HepG2 (cell line): Measurements from ENCODE around the gene TIGAR. TPM values are rescaled to one million over a fixed set of nuclear protein-coding genes. Genes with fewer than 3 reads are reported as not detected.

Experiments used
- FUBP1 ChIP-seq: sonication (generic); formaldehyde crosslinking; IDR thresholded peaks from 2 replicates; pipeline ENCODE4 v1.5.1; 2020; ENCODE audit warnings: missing genetic modification reagents, mild to moderate bottlenecking, borderline replicate concordance
- KLF16 ChIP-seq, 2 experiments: sonication (generic) in 1 of 2; formaldehyde crosslinking in 1 of 2; IDR thresholded peaks; 2 replicates each; pipeline versions ENCODE4 v1.6.1 to v1.8.0; 2016 to 2023; ENCODE audit warnings: missing genetic modification reagents in 2 of 2, missing compliant biosample characterization in 1 of 2
- PRMT3 ChIP-seq: sonication (generic); formaldehyde crosslinking; IDR thresholded peaks from 2 replicates; pipeline ENCODE4 v1.8.1; 2022; ENCODE audit warnings: low read depth, mild to moderate bottlenecking, moderate library complexity, missing genetic modification reagents, borderline replicate concordance
- SRSF9 ChIP-seq: fragments of 200-400 bp; formaldehyde crosslinking; IDR thresholded peaks from 2 replicates; pipeline ENCODE4 v1.6.1; 2018; ENCODE audit warnings: borderline replicate concordance, mild to moderate bottlenecking, low read depth, low read length; ENCODE audit not compliant: insufficient read depth, poor library complexity, severe bottlenecking
- ZBTB37 ChIP-seq: sonication (generic); formaldehyde crosslinking; IDR thresholded peaks from 2 replicates; pipeline ENCODE4 v1.4.0; 2020; ENCODE audit warnings: mild to moderate bottlenecking, missing genetic modification reagents
- ZFP91 ChIP-seq: sonication (generic); formaldehyde crosslinking; IDR thresholded peaks from 2 replicates; pipeline ENCODE4 v1.9.0; 2022; ENCODE audit warnings: missing genetic modification reagents, mild to moderate bottlenecking, borderline replicate concordance
- ZNF460 ChIP-seq: sonication (generic); formaldehyde crosslinking; IDR thresholded peaks from 2 replicates; pipeline ENCODE4 v1.5.1; 2020; ENCODE audit warnings: missing genetic modification reagents, mild to moderate bottlenecking, borderline replicate concordance
- ZNF800 ChIP-seq: sonication (generic); formaldehyde crosslinking; IDR thresholded peaks from 2 replicates; pipeline ENCODE4 v1.4.0; 2020; ENCODE audit warnings: missing genetic modification reagents
- polyA plus RNA-seq, 8 experiments: library from polyadenylated mRNA; depleted of rRNA in 3 of 8; stranded (reverse) in 7 of 8; unstranded in 1 of 8; fragments of >200 nt; fragmentation: Illumina TruSeq in 4 of 8; extraction: Trizol in 4 of 8; gene quantifications; 2 replicates each; pipeline versions ENCODE4 v1.2.1 to v1.2.3, GENCODE V29; 2011 to 2016; ENCODE audit warnings: low read depth in 4 of 8, missing spikeins in 1 of 8, mixed read lengths in 1 of 8; ENCODE audit not compliant: insufficient read depth in 1 of 8
- total RNA-seq, 5 experiments: library from RNA; depleted of rRNA; stranded (reverse); fragments of >200 nt; fragmentation: Illumina TruSeq; extraction: Trizol; gene quantifications; 2 replicates each; pipeline ENCODE4 v1.2.3, GENCODE V29; 2016; ENCODE audit warnings: low read depth in 1 of 5

TIGAR gene
- total and polyA plus RNA-seq, 2 of the 13 experiments (the other 11 are each of a cell fraction or from before 2014, with no cell fraction given): 2.6 to 21.8 TPM

GRCh38 chr12:4388032-4388431 lies 67.0 kb downstream of the TIGAR start (continued):
- TF ChIP-seq SRSF9: no peak
- TF ChIP-seq ZFP91 (CRISPR knock-in tag): no peak
- no peak for TF ChIP-seq KLF16 (CRISPR knock-in tag; IDR thresholded peaks at IDR 0.05)
- no peak for TF ChIP-seq ZNF800 (CRISPR knock-in tag)
- TF ChIP-seq FUBP1 (CRISPR knock-in tag): no peak
- no peak for TF ChIP-seq PRMT3
- TF ChIP-seq ZBTB37 (CRISPR knock-in tag): no peak
- no peak for TF ChIP-seq ZNF460 (CRISPR knock-in tag)
